RCC 7860 (cell line): ENCODE measurements around the gene TSPAN8.
"Not testable (repeated sequence)": the region's sequence is repeated elsewhere in the genome, so short reads cannot be mapped to it uniquely, and the experiment has no call there.

Source experiments
- DNase-seq: peaks from one replicate; pipeline ENCODE4 v3.0.0-alpha.2; 2015; ENCODE audit warnings: low spot score
- FAIRE-seq: peaks from 2 replicates; lab custom pipeline; 2012; peaks lifted over from hg19 to GRCh38; lab: Jason Lieb, UNC

Gene TSPAN8

GRCh38 chr12:71130521-71131069 lies 27.2 kb downstream of the TSPAN8 start:
- FAIRE-seq (no peak), DNase-seq (no peak)

GRCh38 chr12:71129364-71129763 lies 28.4 kb downstream of the TSPAN8 start:
- no peak for DNase-seq
- no peak for FAIRE-seq

DNA sequence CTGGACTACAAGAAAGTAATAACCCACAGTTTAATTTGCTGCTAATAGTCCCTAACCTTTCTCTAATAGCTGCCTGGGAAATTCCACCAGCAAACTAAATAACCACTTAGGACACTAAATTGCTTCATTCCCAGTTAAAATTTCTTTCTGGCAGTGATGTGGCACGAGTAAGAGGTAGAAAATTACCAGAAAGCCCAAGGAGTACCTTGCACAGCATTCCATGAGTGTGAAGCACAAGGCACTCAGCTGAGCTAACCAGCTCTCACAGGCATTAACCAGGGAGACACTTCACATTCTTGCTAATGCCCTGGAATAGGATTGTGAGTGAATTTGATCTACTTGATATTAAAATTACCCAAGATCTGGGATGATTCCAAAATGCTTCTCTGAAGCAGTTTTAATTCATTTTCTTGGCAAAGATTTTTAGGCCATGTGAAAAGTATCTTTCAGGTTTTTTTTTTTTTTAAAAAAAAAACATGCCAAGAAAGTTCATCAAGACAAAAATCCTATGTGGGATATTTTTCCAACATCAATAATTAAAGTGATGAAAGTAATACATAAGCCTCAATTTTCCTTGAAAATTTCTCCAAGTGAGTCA lies 29.5 kb downstream of the TSPAN8 start:
- DNase-seq (no peak), FAIRE-seq (no peak)

- no peak for FAIRE-seq
- DNase-seq = no peak
Observed at GRCh38 chr12:71125949-71126348, 31.9 kb downstream of the TSPAN8 start.

DNA sequence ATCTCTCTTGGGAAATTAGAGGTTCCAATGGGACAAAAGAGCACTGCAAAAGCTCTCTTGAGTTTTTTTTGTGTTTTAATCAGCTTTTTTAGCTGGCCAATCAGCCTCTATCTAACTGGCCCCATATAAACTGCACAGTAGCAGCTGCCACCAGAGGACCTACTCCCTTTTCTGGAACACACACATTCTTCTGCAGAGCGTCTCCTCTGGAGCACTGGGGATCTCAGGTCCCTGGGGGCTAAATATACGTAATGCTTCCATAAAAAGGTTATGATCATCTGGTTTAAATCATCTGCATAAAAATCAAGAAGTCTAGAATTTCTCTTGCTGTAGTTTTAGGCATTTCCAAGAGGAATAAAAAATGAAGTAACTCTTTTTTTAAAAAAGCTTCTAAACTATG lies 32.3 kb downstream of the TSPAN8 start:
- FAIRE-seq (no peak), DNase-seq (no peak)

- no peak for DNase-seq
- no peak for FAIRE-seq
Observed at GRCh38 chr12:71124835-71125460, 32.9 kb downstream of the TSPAN8 start.

GRCh38 chr12:71113148-71113547 lies 44.7 kb downstream of the TSPAN8 start:
- not testable (repeated sequence) for DNase-seq, FAIRE-seq

DNA sequence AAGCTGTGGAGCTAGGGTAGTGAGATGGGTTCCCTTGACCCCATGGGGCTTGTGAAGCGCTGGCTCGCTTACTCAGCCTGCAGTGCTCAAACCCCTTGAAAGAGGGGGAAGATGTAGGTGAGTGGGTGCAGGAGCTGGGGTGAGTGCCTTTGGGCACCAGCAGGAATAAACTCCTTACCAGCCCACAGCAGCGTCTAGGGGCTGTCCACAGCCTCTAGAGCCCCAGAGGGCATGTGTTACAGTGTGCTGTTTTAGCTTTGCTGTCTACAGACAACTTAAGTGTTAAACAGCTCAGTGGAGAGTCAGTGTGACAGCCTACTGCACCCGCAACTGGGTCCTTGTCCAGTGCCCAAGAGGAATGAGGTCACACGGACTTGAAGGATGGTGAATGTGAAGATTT lies 48.0 kb downstream of the TSPAN8 start:
- no peak for FAIRE-seq
- DNase-seq = no peak

DNA sequence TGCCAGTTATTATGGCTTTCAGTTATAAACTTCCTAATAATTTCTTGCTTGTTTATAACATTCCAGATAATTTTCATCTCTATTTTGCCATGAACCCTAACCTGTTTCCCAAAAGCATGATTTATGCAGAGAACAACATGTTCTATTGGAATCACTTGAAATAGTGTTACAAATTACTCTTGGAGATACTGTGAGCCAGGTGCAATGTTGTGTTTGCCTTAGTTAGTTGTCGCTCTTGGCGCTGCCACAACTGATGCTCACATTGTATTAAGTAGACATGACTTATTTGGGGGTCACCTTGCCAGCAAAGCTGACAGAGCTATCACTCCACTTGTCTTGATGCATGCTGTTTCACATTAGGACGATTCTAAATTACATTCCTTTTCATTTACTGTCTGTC lies 49.4 kb downstream of the TSPAN8 start:
- FAIRE-seq (no peak), DNase-seq (no peak)

DNA sequence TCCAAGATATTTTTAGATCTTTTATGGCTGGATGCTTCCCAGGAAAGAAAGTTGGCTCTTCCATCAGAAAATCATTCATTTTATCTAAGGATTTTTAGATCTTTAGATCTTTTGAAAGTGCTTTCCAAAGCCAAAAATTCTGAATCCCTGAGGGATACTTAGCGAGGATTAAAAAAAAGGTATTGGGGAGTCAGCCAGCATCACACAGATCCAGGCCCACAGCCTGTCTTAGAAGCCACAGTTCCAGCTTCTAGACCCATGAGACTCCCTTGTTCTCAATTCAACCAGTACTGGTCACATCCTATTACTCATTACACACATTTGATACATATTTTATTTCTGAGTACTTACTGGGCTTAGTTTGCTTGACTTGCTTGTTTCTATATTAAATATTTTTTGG lies 49.9 kb downstream of the TSPAN8 start:
- DNase-seq (no peak), FAIRE-seq (no peak)

GRCh38 chr12:71105956-71106355 lies 51.8 kb downstream of the TSPAN8 start:
- FAIRE-seq (no peak), DNase-seq (no peak)

DNA sequence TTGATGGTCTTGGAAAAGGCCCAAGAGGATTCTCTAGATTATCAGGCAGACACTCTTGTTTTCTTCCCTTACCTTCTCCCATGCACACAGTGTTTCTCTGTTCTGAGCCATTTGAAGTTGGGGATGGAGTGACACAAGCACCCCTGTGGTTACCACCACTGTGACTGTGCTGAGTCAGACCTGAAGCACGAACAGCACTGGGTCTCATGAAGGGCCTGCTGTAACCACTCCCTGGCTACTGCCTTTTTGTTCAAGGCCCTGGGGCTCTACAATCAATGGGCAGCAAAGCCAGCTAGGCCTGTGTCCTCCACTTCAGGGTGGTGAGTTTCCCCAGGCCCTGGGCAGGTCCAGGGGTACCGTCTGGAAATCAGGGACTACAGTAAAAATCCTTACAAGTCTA lies 65.5 kb downstream of the TSPAN8 start:
- FAIRE-seq (no peak), DNase-seq (no peak)

- DNase-seq (no peak), FAIRE-seq (no peak)
Observed at GRCh38 chr12:71090971-71091370, 66.8 kb downstream of the TSPAN8 start.

- FAIRE-seq (no peak), DNase-seq (no peak)
Observed at GRCh38 chr12:71085575-71085974, 72.2 kb downstream of the TSPAN8 start.

- DNase-seq = no peak
- FAIRE-seq = no peak
Observed at GRCh38 chr12:71075743-71076142, 82.1 kb downstream of the TSPAN8 start.
